ENCODE results near the gene CCHCR1.
"Not testable (repeated sequence)": the region's sequence is repeated elsewhere in the genome, so short reads cannot be mapped to it uniquely, and the experiment has no call there.

Gene CCHCR1, protein sequence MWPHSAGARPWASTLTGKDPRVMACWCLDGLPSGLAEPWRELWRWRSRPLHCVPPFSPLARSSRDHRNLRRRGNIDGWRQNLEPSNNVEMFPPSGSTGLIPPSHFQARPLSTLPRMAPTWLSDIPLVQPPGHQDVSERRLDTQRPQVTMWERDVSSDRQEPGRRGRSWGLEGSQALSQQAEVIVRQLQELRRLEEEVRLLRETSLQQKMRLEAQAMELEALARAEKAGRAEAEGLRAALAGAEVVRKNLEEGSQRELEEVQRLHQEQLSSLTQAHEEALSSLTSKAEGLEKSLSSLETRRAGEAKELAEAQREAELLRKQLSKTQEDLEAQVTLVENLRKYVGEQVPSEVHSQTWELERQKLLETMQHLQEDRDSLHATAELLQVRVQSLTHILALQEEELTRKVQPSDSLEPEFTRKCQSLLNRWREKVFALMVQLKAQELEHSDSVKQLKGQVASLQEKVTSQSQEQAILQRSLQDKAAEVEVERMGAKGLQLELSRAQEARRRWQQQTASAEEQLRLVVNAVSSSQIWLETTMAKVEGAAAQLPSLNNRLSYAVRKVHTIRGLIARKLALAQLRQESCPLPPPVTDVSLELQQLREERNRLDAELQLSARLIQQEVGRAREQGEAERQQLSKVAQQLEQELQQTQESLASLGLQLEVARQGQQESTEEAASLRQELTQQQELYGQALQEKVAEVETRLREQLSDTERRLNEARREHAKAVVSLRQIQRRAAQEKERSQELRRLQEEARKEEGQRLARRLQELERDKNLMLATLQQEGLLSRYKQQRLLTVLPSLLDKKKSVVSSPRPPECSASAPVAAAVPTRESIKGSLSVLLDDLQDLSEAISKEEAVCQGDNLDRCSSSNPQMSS

DNA sequence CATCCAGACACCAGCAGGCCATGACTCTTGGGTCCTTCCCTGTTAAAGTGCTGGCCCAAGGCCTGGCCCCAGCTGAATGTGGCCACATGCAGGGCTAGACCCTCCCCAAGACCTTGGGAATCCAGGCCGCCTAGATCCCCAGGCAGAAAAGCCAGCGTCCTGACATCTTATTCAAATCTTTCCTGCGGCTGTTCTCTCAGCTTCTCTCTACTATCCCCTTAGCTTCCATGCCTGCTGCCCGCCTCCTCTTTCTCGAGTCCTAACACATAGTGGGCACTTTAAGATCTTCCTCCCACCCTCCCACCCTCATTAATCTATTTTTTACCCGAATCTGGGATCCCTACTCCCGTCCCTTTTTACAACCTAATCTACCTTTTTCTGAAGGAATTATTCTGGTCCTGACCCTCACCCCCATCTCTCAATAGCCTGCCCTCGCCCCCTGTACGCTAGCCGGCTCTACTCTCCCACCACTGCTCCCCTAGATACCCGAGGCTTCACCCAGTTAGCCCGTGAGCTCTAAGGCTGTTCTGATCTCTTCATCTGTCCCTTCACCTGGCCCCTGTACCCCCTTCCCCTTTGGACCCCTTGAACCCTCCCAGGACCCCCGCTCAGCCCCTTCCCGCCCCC is at the start of gene CCHCR1:
CCHCR1 (minus strand) TSS at position 290 of the 627 bp plus-strand sequence; CDS start at position 88, 202 bp downstream.
- Mint-ChIP-seq H3K4me1 (ENCODE audit: low read depth) (peaks cover 26% of the 10 kb centered on the region), H3K9me3 (no peaks in the 10 kb centered on the region), H3K4me3 (peak within 1 kb of the TSS; percentile 84), H3K36me3 (ENCODE audit: low read depth) (peaks cover 15% of the 10 kb centered on the region), H3K27ac (peak within 1 kb of the TSS; percentile 77), H3K27me3 (no peaks in the 10 kb centered on the region)
- intact Hi-C loops (cut with micrococcal nuclease) = no loop called here

DNA sequence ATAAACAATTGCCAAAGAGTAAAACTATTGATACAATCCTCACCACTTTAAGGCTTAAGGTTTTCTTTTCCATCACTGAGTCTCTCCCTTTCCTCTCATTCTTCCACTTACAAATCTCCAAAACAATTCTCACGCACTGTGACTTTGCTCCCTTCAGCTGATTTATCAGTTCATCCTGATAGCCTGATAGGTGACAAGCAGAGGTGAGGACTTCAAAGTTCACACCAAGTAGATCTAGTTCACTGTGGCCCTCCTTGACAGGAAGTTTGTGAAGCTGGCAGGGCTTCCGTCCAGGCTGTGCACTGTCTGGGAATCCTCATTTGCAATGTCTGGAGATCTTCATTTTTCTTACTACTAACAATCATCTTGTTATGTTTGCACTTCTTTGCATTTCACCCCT is 48.0 kb upstream of the CCHCR1 start:
- Mint-ChIP-seq H3K27ac (peak overlapping the region; percentile 12), H3K9me3 (peaks cover 8% of the 10 kb centered on the region), H3K27me3 (no peaks in the 10 kb centered on the region), H3K4me1 (ENCODE audit: low read depth) (peaks cover 64% of the 10 kb centered on the region), H3K4me3 (no peak overlapping the region), H3K36me3 (ENCODE audit: low read depth) (peaks cover 13% of the 10 kb centered on the region)
- intact Hi-C loops (cut with micrococcal nuclease) = no loop called here

DNA sequence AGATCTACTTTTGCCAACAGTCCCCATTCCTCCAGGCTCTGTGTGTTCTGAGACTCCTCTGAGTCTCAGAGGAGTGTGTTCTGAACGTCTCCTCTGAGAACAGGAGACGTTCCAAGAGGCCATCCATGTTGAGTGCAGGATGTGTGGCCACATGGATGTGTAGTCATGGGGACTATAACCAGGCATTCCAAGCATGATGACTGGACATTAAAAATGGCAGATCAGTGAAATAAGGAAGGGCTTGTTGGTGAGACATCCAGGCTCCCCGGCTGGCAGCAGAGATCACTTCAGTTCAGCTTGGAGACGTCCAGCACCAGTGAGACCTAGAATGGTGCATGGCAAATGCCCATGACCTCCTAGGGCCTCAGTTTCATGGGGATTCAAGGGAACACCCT is 47.1 kb upstream of the CCHCR1 start:
- H3K4me3 Mint-ChIP-seq = no peak overlapping the region
- H3K27me3 Mint-ChIP-seq = no peaks in the 10 kb centered on the region
- H3K27ac Mint-ChIP-seq = peak overlapping the region; percentile 88
- H3K9me3 Mint-ChIP-seq = peaks cover 9% of the 10 kb centered on the region
- H3K4me1 Mint-ChIP-seq (ENCODE audit: low read depth) = peaks cover 64% of the 10 kb centered on the region
- H3K36me3 Mint-ChIP-seq (ENCODE audit: low read depth) = peaks cover 13% of the 10 kb centered on the region
- intact Hi-C loops (cut with micrococcal nuclease) = no loop called here

DNA sequence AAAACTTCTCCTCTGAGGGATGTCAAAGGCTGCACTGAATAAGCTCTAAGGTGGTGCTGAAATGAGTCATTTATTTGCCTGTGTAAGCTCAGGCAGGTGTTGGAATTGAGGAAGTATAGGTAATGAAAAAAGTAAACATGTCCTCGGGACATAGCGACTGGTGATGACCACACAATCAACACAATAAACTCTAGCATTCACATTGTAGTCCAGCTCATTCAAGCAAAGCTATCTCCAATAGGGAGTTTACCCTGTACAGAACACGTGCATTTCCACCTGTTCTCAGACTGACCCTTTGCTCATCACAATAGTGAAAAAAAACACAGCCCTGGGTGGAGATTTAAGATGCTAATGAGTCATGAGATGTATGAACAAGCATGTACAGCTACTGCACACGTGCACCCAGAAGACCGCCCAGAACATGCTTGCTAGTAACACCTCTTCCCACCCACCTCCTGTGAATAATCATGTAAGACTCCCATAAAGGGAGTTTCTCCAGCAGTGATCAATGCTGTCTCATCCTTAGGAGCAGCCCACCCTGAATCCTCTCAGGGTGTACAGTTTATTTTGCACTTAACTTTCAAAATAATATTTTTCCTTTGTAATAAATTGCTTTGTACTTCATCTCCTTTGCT is 45.9 kb upstream of the CCHCR1 start:
- H3K27me3 Mint-ChIP-seq = no peaks in the 10 kb centered on the region
- H3K9me3 Mint-ChIP-seq = peaks cover 9% of the 10 kb centered on the region
- peaks cover 70% of the 10 kb centered on the region for H3K4me1 Mint-ChIP-seq (ENCODE audit: low read depth)
- H3K4me3 Mint-ChIP-seq = peak overlapping the region; percentile 71
- intact Hi-C loops (cut with micrococcal nuclease) = no loop called here
- H3K36me3 Mint-ChIP-seq (ENCODE audit: low read depth) = peaks cover 13% of the 10 kb centered on the region
- peak overlapping the region; percentile 88 for H3K27ac Mint-ChIP-seq

DNA sequence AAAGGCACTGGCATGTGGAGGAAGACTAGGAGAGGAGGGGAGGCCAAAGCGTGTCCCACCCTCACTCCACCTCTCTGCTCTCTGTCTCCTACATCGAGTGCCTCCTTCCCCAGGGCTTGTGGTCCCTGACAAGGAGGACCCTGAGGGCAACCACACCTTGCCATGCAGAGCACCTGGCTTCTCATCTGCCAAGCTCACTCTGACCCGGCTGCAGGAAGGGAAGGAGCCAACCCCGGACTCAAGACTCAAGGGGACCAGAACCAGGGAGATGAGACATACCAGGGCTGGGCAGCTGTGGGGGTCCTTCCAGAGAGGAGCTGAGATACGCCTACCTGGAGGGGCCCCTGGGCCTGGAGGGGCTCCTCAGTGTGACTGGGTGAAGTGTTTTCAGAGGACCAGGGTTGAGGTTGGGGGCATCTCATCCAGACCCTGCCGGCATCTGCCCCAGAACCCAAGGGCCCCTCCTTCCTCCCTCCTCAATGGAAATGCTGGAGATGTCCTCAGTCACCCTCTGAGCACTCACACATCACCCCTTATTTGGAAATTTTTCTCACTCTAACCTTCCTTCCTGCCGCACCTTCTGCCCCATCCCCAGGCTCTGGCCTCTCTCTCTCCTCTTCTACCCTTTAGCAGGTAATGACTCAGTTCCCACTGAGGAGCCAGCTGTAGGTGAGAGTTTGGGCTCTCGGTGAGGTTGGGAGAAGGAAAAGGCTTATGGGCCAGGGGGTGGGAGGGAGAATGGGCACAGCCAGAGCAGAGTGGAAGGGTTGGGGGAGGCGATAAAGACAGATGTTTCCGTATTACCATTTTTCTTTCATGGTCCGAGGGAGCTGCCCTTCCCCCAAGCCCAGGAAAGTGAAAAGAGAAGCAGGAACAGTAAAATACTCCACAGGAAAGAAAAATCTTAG is 44.9 kb upstream of the CCHCR1 start:
- H3K27me3 Mint-ChIP-seq = no peaks in the 10 kb centered on the region
- no peak overlapping the region for H3K4me3 Mint-ChIP-seq
- intact Hi-C loops (cut with micrococcal nuclease) = no loop called here
- H3K9me3 Mint-ChIP-seq = peaks cover 9% of the 10 kb centered on the region
- peaks cover 62% of the 10 kb centered on the region for H3K4me1 Mint-ChIP-seq (ENCODE audit: low read depth)
- H3K36me3 Mint-ChIP-seq (ENCODE audit: low read depth) = peaks cover 20% of the 10 kb centered on the region
- H3K27ac Mint-ChIP-seq = peak overlapping the region; percentile 88

DNA sequence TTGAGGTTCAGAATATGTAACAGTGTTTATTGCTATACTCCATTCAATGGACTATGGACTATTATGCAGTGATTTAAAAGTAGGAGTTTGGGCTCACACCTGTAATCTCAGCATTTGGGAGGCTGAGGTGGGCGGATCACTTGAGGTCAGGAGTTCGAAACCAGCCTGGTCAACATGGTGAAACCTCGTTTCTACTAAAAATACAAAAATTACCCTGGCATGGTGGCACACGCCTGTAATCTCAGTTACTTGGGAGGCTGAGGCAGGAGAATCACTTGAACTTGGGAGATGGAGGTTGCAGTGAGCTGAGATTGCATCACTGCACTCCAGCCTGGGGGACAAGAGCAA is 41.5 kb upstream of the CCHCR1 start:
- Mint-ChIP-seq H3K36me3 (ENCODE audit: low read depth) (peaks cover 25% of the 10 kb centered on the region), H3K27ac (peak overlapping the region; percentile 97), H3K4me1 (ENCODE audit: low read depth) (peaks cover 63% of the 10 kb centered on the region)
- intact Hi-C loops (cut with micrococcal nuclease) = loop anchor here (10.0 kb wide), 1 partner anchor 246 kb away; no protein-coding TSS in a partner anchor
- not testable (repeated sequence) for H3K9me3 Mint-ChIP-seq, H3K4me3 Mint-ChIP-seq, H3K27me3 Mint-ChIP-seq

DNA sequence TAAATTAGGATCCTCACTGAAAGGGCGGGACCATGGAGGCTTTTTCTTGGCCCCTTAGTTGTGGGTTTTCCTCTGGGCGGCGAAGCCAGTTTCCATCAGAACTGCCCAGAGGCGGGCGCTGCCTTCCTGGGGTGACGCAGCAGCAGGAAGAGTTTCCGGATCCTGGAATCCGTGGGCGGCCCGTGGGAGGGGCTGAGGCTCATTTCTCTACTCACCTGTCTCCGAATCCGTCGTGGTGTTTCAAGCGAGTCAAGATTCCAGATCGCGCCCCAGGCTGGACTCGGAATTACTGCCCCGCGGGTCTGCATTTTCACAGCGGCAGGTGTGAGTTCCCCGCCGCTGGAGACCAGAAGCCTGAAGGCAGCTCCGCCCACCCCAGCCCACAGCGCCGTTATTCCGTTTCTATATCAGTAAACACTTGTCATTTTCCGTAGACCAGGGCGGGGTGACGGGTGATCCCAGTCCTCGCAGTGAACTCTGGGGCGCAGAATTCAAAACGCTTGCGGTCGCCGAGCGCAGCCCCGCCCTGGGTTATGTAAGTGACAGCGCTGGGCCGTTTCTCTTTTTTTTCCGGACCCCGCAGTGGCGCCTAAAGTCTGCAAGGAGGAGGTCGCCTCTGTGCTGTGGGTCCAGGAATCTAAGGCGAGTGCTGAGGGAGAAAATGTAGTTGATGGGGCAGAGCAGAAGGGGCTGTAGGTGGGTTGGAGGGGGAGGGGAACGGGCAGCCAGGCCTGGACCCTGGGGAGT is 40.1 kb upstream of the CCHCR1 start:
- peaks cover 55% of the 10 kb centered on the region for H3K4me1 Mint-ChIP-seq (ENCODE audit: low read depth)
- H3K9me3 Mint-ChIP-seq = peaks cover 9% of the 10 kb centered on the region
- peaks cover 25% of the 10 kb centered on the region for H3K36me3 Mint-ChIP-seq (ENCODE audit: low read depth)
- H3K27ac Mint-ChIP-seq = peak overlapping the region; percentile 97
- H3K27me3 Mint-ChIP-seq = no peaks in the 10 kb centered on the region
- peak overlapping the region; percentile 90 for H3K4me3 Mint-ChIP-seq
- intact Hi-C loops (cut with micrococcal nuclease) = loop anchor here (1.0 to 10.0 kb wide), 3 partner anchors 75 to 247 kb away; partner anchors contain the start of gene HLA-C

DNA sequence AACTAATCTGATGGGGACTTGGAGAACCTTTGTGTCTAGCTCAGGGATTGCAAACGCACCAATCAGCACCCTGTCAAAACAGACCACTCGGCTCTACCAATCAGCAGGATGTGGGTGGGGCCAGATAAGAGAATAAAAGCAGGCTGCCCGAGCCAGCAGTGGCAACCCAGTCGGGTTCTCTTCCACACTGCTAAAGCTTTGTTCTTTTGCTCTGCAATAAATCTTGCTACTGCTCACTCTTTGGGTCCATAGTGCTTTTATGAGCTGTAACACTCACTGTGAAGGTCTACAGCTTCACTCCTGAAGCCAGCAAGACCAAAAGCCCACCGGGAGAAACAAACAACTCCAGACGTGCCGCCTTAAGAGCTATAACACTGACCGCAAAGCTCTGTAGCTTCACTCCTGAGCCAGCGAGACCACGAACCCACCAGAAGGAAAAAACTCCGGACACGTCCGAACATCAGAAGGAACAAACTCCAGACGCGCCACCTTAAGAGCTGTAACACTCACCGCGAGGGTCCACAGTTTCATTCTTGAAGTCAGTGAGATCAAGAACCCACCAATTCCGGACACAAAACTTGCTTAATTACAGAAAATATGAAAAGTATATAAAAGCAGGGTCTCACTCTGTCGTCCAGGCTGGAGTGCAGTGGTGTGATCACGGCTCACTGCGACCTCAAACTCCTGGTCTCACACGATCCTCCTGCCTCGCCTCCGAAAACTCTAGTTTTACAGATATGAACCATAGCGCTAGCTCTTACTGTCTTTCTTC is 38.8 kb upstream of the CCHCR1 start:
- not testable (repeated sequence) for H3K27me3 Mint-ChIP-seq, H3K9me3 Mint-ChIP-seq
- peaks cover 42% of the 10 kb centered on the region for H3K4me1 Mint-ChIP-seq (ENCODE audit: low read depth)
- peak overlapping the region; percentile 97 for H3K27ac Mint-ChIP-seq
- intact Hi-C loops (cut with micrococcal nuclease) = loop anchor here (1.0 to 10.0 kb wide), 2 partner anchors 171 to 248 kb away; no protein-coding TSS in a partner anchor
- peaks cover 19% of the 10 kb centered on the region for H3K36me3 Mint-ChIP-seq (ENCODE audit: low read depth)
- H3K4me3 Mint-ChIP-seq = peak overlapping the region; percentile 90

DNA sequence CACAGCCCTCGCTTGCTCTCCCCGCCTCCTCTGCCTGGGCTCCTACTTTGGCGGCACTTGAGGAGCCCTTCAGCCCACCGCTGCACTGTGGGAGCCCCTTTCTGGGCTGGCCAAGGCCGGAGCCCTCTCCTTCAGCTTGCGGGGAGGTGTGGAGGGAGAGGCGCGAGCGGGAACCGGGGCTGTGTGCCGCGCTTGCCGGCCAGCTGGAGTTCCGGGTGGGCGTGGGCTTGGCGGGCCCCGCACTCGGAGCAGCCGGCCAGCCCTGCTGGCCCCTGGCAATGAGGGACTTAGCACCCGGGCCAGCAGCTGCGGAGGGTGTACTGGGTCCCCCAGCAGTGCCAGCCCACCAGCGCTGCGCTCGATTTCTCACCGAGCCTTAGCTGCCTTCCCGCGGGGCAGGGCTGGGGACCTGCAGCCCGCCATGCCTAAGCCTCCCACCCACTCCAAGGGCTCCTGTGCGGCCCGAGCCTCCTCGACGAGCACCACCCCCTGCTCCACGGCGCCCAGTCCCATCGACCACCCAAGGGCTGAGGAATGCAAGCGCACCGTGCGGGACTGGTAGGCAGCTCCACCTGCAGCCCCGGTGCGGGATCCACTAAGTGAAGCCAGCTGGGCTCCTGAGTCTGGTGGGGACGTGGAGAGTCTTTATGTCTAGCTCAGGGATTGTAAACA is 37.8 kb upstream of the CCHCR1 start:
- H3K4me1 Mint-ChIP-seq (ENCODE audit: low read depth) = peaks cover 36% of the 10 kb centered on the region
- H3K4me3 Mint-ChIP-seq, H3K9me3 Mint-ChIP-seq, H3K27me3 Mint-ChIP-seq, H3K27ac Mint-ChIP-seq: not testable (repeated sequence)
- H3K36me3 Mint-ChIP-seq (ENCODE audit: low read depth) = peaks cover 12% of the 10 kb centered on the region
- intact Hi-C loops (cut with micrococcal nuclease) = loop anchor here (10.0 kb wide), 1 partner anchor 249 kb away; no protein-coding TSS in a partner anchor

DNA sequence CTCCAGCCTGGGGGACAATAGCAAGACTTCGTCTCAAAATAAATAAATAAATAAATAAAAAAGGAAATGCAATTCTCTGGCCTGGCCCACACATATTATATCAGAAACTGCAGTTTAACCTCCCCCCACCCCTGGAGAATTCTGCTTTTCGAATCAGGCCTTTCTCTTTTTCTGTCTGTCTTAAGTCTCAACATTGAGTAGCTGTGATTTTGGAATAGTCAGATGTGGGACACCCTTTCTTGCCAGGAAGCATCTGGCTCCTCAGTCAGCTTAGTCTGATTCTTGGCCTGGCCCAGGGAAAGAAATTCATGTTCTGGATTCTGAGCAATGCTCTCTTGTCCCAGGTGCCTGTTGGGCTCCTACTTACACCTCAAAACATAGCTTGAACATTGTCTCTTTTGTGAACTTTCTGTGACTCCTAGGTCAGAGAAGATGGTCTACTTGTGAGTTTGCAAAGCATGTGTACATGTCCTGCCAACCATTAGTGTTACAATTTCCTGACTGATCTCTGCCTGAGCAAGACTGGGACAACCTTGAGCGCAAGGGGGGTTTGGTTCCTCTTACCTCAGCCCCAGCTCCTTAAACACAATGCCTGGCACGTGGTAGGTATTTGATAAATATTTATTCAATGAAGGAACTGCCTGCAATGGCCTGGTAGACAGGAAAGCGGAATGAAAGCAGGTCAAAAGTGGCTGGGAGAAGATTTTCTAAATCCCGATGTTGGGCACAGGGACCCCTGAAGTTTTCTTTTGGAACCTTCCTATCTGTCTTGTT is 36.6 kb upstream of the CCHCR1 start:
- Mint-ChIP-seq H3K36me3 (ENCODE audit: low read depth) (peaks cover 12% of the 10 kb centered on the region), H3K9me3 (no peaks in the 10 kb centered on the region), H3K27me3 (no peaks in the 10 kb centered on the region), H3K4me1 (ENCODE audit: low read depth) (peaks cover 25% of the 10 kb centered on the region), H3K27ac (no peak overlapping the region), H3K4me3 (no peak overlapping the region)
- intact Hi-C loops (cut with micrococcal nuclease) = loop anchor here (10.0 kb wide), 1 partner anchor 251 kb away; no protein-coding TSS in a partner anchor

DNA sequence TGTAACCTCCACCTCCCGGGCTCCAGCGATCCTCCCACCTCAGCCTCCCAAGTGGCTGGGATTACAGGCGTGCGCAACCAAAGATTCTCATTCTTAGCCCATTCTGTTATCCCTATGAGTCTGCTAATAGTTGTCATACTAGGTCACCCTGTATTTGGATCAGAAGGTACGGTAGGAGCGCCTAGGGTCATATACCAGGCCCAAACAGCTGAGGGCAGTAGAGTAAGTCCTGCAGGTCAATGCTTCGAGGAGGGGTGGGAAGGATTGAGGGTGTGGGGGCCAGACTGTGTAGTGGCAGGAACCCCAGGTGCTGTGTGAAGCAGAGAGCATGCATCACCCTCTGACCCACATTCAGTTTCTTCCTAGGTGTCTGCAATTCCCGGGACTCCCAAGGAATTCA is 35.6 kb upstream of the CCHCR1 start:
- Mint-ChIP-seq H3K4me3 (no peak overlapping the region), H3K27ac (no peak overlapping the region)

More for the DNA sequence above, 35.6 kb upstream of the CCHCR1 start:
- intact Hi-C loops (cut with micrococcal nuclease) = loop anchor here (10.0 kb wide), 1 partner anchor 252 kb away; no protein-coding TSS in a partner anchor
- H3K27me3 Mint-ChIP-seq = no peaks in the 10 kb centered on the region
- H3K9me3 Mint-ChIP-seq = no peaks in the 10 kb centered on the region
- H3K36me3 Mint-ChIP-seq (ENCODE audit: low read depth) = peaks cover 12% of the 10 kb centered on the region
- H3K4me1 Mint-ChIP-seq (ENCODE audit: low read depth) = peaks cover 18% of the 10 kb centered on the region

Measured in dendritic cell treated with granulocyte-macrophage colony-stimulating factor and Interleukin-4, amounts not matched to agents 40 ng/mL and 50 ng/mL, for 4 days (primary cell).